CD4-positive, alpha-beta T cell treated with Interleukin-17A for 4 hours (primary cell): ENCODE results near the gene REXO1.

Experiments
- DNase-seq: peaks from one replicate; pipeline ENCODE4 v3.0.0-alpha.2; 2020; ENCODE audit warnings: mixed read lengths

Gene REXO1

DNA sequence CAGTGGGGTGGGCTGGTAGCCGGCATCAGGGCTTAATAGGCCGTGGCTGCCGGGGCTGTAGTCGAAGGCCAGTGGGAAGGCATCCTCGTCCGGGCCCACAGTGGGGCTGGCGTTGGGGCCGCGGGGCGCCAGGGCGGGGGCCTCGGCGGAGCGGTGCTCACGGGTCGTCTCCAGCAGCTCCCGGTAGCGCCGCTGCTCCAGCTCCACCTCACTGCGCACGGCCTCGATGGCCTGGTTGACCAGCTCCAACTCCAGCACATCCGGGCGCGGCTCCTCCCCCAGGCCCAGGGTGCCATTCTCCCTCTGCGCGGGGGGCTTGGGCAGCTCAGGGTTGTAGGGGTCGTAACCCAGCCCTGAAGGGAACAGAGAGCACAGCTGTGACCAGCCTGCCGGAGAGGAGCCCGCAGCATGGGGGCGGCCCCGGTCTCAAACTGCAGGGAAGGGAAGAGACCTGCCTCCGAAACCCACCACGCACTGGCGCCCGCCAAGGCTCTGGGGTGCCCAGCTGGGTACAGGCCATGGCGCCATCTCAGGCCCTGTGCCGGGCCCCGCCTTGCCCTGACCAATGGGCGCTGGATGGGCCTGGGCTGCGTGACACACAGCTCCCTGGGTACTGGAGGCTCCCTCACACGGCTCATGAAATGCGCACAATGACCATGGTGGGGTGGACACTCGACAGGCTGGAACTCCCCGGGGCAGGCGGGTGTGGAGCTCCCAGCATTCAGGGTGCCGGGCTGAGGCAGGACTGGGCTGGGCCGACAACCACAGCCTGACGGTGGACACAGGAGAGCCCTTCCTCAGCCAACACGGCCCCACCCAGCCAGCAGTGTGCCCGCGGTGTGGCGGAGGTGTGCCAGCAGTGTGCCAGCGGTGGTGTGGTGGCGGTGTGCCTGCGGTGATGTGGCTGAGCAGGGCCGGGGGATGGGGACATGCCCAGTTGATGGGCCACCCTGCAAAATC lies 19.7 kb downstream of the REXO1 start:
- DNase-seq: no peak

DNA sequence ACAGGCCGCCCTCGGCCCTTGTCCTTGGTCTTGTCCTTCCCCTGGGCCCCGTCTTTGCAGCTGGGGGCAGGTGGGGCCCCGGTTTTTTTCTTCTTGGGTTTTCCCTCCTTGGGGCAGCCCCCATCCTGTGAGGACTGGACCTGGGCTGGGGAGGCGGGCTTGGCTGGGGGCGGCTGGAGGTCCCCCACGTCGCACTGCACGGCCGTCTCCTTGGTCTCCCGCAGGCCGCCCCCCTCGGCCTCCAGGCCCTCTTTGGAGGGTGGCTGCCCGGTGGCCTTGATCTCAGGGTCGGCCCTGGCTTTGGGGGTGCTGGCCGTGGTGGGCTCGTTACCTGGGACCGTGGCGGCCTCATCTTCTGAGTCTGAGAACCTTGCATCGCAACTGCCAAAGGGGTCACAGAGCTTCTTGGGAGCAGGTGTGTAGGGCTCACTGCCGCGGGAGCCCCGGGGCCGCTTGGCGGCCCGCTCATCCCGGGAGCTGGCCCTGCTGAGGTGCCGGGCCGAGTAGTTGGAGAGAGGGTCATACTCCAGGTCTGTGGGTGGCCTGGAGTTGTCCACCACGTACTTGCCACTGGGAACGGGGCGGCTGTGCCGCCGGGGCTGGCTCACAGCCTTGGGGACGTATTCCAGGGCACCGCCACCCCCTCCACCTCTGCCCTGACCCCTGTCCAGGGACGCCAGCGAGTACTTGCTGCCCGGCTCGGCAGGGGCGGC lies 20.6 kb downstream of the REXO1 start:
- DNase-seq: no peak

DNA sequence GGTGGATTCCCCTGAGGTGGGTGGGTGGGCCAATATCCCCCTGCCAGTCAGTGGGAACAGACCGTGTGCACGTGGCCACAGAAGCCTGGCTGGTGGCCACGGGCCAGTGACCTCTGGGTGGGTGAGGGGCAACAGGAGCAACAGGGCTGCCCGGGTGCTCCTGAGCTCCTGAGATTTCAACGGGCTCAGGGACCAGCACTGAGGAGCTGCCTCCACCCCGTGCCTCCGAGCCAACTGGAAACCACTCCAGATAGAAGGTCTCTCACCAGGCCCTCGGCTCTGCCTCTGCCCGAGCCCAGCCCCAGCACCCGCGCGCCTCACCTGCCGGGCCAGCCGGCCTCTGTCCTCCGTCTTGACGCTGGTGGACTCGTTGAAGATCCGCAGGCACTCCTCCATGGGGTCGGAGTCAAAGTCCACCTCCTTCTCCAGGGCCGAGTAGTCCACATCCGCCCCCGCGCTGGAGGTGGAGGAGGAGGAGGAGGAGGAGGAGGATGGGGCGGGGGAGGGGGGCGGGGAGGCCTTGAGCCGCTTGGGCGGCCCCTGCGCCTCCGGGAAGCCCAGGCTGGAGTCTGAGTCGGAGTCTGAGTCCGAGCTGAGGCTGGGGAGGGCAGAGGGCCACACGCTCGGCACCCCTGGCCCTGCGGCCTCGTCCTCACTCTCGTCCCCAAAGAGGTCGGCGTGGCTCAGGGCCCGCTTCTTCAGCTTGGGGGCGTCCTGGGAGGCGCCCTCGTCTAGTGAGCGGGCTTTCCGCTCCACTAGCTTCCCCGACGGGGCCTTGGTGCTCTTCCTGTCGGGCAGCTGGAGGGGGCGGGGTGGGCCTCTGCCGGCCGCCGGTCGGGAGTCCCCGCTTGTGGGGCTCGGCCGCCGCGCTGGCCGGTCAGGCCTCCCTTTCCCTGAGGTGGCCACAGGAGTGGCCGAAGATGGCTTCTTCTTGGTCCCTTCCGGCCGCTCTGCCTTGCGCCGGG lies 21.4 kb downstream of the REXO1 start:
- no peak for DNase-seq

DNA sequence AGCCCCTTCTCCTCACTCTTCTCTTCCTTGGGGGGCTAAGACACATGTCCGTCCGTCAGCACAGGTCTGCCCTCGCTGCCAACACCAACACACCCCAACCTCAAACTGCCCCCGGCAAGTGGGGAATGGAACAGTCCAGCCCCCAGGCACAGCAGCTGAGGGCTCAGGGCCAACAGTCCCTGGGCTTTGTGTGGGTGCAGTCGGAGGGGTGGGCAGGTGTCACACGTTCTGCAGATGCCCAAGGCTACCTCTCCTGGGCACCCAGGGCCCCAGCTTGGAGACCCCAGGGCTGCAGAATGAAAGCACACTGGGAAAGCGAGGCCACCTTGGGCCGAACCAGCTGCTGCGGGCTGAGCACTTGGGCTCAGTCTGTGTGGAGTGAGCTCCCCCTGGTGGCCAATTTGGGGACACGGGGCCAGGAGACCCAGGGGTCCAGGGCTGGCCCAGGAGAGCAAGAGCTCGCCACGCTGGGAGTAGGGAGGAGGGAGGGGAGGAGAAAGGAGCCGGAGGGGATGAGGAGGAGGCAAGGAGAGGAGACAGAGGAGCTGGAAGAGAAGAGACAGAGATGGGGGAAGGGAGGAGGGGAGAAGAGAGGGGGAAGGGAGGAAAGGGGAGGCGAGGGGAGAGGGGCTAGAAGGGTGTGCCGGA lies 22.2 kb downstream of the REXO1 start:
- DNase-seq: peak; percentile 85

GRCh38 chr19:1824252-1824622 lies 24.0 kb downstream of the REXO1 start:
- no peak for DNase-seq

DNA sequence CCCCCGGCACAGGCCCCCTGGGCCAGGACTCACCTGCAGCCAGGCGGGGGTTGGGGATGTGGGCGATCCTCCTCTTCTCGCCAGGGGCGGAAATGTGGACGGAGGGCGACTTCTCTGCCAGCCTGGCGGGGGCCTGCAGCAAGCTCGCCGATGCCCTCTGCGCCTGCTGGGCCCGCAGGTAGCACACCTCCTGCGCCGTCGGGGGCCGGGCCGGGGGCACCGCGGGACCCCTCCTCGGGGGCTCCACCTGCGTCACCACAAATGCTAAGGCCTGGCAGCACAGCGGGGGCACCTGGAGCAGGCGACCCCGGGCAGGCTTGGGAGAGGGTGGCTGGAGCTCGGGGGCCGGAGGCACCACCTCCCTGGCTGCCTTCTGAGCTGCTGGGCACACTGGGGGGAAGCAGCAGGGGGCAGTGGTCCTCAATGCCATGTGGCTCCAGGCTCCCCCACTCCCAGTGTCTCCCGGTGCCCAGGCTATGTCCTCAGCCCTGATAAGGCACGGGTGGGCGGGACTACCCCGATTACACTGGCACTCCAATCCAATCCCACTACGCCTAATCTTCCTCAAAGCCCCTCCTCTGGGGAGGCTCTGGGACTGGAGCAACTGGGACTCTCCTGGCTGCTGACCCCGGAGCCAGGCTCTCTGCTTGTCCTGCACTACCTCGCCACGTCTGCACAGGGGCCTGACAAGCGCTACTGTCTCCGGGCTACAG lies 24.6 kb downstream of the REXO1 start:
- DNase-seq: no peak

- no peak for DNase-seq
Observed at GRCh38 chr19:1823020-1823419, 25.3 kb downstream of the REXO1 start.

DNA sequence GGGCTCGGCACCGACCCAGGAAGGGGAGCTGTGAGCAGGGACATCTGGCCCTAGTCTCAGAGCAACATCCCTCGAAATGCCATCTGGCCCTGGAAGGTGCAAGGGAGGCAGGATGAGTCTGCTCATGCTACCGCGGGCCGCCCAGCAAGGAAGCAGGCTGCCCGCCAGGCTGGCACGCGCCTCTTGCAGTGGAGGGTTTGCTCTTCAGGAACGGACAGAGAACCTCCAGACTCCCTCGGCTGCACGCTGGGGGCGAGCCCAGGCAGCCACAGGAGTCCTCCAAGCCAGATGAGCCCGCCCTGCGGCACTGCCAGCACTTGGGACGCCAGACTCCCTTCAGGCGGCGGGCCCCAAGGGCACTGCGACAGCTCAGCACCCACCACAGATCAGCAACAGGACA lies 26.1 kb downstream of the REXO1 start:
- DNase-seq: no peak

- DNase-seq: no peak
Observed at GRCh38 chr19:1819341-1820255, 28.7 kb downstream of the REXO1 start.

GRCh38 chr19:1818549-1819195 lies 29.6 kb downstream of the REXO1 start:
- DNase-seq: no peak

- DNase-seq: no peak
Observed at GRCh38 chr19:1817553-1818179, 30.6 kb downstream of the REXO1 start.

- no peak for DNase-seq
Observed at GRCh38 chr19:1816530-1817298, 31.6 kb downstream of the REXO1 start.

GRCh38 chr19:1815605-1816529 lies 32.4 kb downstream of the REXO1 start:
- DNase-seq: no peak

DNA sequence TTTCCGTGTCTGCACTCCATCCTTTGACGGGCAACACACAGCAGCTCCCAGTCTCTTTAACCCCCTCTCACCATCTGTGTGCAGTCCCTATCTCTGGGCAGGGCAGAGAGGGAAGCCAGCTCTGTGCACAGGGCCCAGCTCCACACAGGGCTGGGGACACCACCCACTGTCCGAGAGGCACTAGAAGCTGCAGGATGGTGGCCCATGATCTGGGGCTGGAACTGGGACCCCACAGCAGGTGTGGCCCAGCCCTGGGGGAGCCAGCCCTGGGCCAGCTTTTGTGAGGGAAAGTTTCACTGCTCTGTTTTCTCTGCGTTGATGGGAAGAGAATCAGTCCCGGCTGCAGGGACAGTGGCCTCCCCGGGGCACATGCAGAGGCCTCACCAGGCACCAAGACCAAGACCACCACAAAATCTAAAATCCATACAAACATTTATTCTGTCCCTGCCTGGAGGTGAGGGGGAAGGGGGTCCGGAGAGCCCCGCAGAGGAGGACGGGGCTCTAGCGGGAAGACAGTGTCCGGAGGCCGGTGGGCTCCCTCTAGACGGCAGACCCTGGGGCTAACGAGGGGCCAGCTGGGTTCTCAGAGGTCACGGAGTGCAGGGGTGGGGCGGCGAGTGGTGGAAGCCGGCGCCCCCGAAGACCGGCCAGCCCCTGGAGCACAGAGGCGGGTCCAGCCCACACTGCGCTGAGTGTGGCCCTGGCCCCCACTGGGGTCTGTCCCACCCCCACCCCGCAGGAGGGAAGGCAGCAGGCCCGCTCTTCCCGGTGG lies 33.3 kb downstream of the REXO1 start:
- DNase-seq: no peak

DNA sequence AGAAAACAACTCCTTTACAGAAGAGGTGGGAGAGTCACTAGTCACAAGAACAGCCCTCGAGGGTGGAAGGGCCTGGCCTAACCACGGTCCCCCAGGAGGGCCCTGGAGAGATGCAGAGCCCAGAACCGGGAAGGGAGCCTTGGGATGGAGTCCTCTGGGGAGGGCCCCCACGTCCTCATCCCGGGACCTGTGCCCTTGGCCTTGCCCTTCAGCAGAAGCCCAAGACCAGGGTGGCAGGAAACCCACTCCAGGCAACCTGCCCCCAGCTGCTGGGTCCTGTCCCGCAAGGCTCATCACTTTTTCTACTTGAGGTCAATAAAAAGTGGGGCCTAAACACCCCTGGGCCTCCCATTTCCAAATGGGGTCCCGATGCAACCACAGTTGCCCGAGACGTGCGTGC lies 33.9 kb downstream of the REXO1 start:
- DNase-seq: no peak
